NCI-H1048 (cell line): Measurements from ENCODE around the gene PPFIBP2.
"Not testable (repeated sequence)": the region's sequence is repeated elsewhere in the genome, so short reads cannot be mapped to it uniquely, and the experiment has no call there.

Experiments
- DNase-seq: peaks from one replicate; lab custom pipeline; 2025; lab: John Stamatoyannopoulos, UW

The PPFIBP2 gene

GRCh38 chr11:7499081-7499480 is 14.7 kb upstream of the PPFIBP2 start:
- DNase-seq = peak; percentile 32

GRCh38 chr11:7500251-7500650 is 13.5 kb upstream of the PPFIBP2 start:
- DNase-seq = no peak

- no peak for DNase-seq
These were observed 12.5 kb upstream of the PPFIBP2 start for GRCh38 chr11:7501251-7501650.

- DNase-seq = no peak
These were observed 11.9 kb upstream of the PPFIBP2 start for GRCh38 chr11:7501894-7502293.

- DNase-seq = no peak
These were observed 7.6 kb upstream of the PPFIBP2 start for GRCh38 chr11:7506243-7506642.

GRCh38 chr11:7508087-7508486 is 5.7 kb upstream of the PPFIBP2 start:
- DNase-seq = no peak

- DNase-seq = no peak
These were observed 3.8 kb upstream of the PPFIBP2 start for GRCh38 chr11:7509966-7510365.

GRCh38 chr11:7511401-7511800 is 2.4 kb upstream of the PPFIBP2 start:
- DNase-seq = no peak

GRCh38 chr11:7512525-7513233 is 1.1 kb upstream of the PPFIBP2 start:
- no peak for DNase-seq

GRCh38 chr11:7514099-7514591 is 346 bp downstream of the PPFIBP2 start:
- no peak for DNase-seq

- DNase-seq = no peak
These were observed 1.7 kb downstream of the PPFIBP2 start for GRCh38 chr11:7515447-7515886.

GRCh38 chr11:7516475-7516874 is 2.7 kb downstream of the PPFIBP2 start:
- DNase-seq = no peak

- not testable (repeated sequence) for DNase-seq
These were observed 3.9 kb downstream of the PPFIBP2 start for GRCh38 chr11:7517743-7518142.

GRCh38 chr11:7518811-7519562 is 5.2 kb downstream of the PPFIBP2 start:
- DNase-seq = no peak

GRCh38 chr11:7520011-7520942 is 6.5 kb downstream of the PPFIBP2 start:
- DNase-seq = no peak

GRCh38 chr11:7520981-7521487 is 7.2 kb downstream of the PPFIBP2 start:
- DNase-seq = no peak

GRCh38 chr11:7522121-7522520 is 8.3 kb downstream of the PPFIBP2 start:
- no peak for DNase-seq

- no peak for DNase-seq
These were observed 8.7 kb downstream of the PPFIBP2 start for GRCh38 chr11:7522546-7522945.

GRCh38 chr11:7523416-7524210 is 9.8 kb downstream of the PPFIBP2 start:
- DNase-seq = no peak

- DNase-seq = peak; percentile 16
These were observed 10.8 kb downstream of the PPFIBP2 start for GRCh38 chr11:7524462-7525235.
